Activated CD4-positive, CD25-positive, alpha-beta regulatory T cell treated with anti-CD3 and anti-CD28 coated beads, Interleukin-2, amount 50 U/mL, for 24 hours (primary cell): Measurements from ENCODE around the gene TFR2.
A peak's percentile ranks its signal among the peaks of the same experiment; 100 is the strongest.

ENCODE experiments used
- ATAC-seq, 2 donors: fragments of 150-1000 bp; cut with Tn5 transposase; one replicate each; pipeline ENCODE4 v1.10.0; 2021; ENCODE audit warnings: mild to moderate bottlenecking in 1 of 2, moderate library complexity in 1 of 2

Gene TFR2

GRCh38 chr7:100649826-100650565, 8.6 kb upstream of the TFR2 start:
- no peak for ATAC-seq

- ATAC-seq = peak; percentile 27 to 28
Observed at GRCh38 chr7:100642534-100642907, 1.2 kb upstream of the TFR2 start.

- no peak for ATAC-seq
Observed at GRCh38 chr7:100641860-100642533, 645 bp upstream of the TFR2 start.

GRCh38 chr7:100640517-100641440, 573 bp downstream of the TFR2 start:
- no peak for ATAC-seq

- ATAC-seq = no peak
Observed at GRCh38 chr7:100639995-100640516, 1.3 kb downstream of the TFR2 start.

GRCh38 chr7:100632951-100633717, 8.2 kb downstream of the TFR2 start:
- peak; percentile 81 to 84 for ATAC-seq

GRCh38 chr7:100630066-100630465, 11.3 kb downstream of the TFR2 start:
- ATAC-seq = no peak

- ATAC-seq = no peak
Observed at GRCh38 chr7:100629117-100629716, 12.1 kb downstream of the TFR2 start.

GRCh38 chr7:100627238-100627549, 14.2 kb downstream of the TFR2 start:
- no peak for ATAC-seq

GRCh38 chr7:100626530-100627237, 14.7 kb downstream of the TFR2 start:
- peak; percentile 97 to 98 for ATAC-seq

- no peak for ATAC-seq
Observed at GRCh38 chr7:100626055-100626454, 15.3 kb downstream of the TFR2 start.

- ATAC-seq = no peak
Observed at GRCh38 chr7:100623951-100624824, 17.2 kb downstream of the TFR2 start.

GRCh38 chr7:100621554-100621953, 19.8 kb downstream of the TFR2 start:
- no peak for ATAC-seq

GRCh38 chr7:100620804-100621203, 20.5 kb downstream of the TFR2 start:
- no peak for ATAC-seq

- no peak for ATAC-seq
Observed at GRCh38 chr7:100620239-100620638, 21.1 kb downstream of the TFR2 start.

- ATAC-seq = no peak
Observed at GRCh38 chr7:100614308-100614861, 27.0 kb downstream of the TFR2 start.

- ATAC-seq = no peak
Observed at GRCh38 chr7:100613412-100614175, 27.8 kb downstream of the TFR2 start.

- no peak for ATAC-seq
Observed at GRCh38 chr7:100612730-100613390, 28.5 kb downstream of the TFR2 start.
